GM12878 (cell line): ENCODE data around the gene DYNLT2. TPM values are rescaled to one million over a fixed set of nuclear protein-coding genes. Genes with fewer than 3 reads are reported as not detected.

ENCODE experiments used
- CBFB ChIP-seq: IDR thresholded peaks from 2 replicates; pipeline ENCODE4 v1.6.1; 2016; ENCODE audit warnings: antibody characterized with exemption, low read depth
- EP300 ChIP-seq, 2 experiments: fragments of 150-350 bp in 1 of 2; IDR thresholded peaks; 2 replicates each; pipeline ENCODE4 v1.6.1; 2011 to 2012; ENCODE audit warnings: low read depth in 2 of 2, low read length in 2 of 2, borderline replicate concordance in 1 of 2, improper control_type of control experiment in 1 of 2, inconsistent platforms in 1 of 2; ENCODE audit not compliant: control insufficient read depth in 1 of 2
- GABPA ChIP-seq: IDR thresholded peaks from 2 replicates; pipeline ENCODE4 v1.6.1; 2014; ENCODE audit warnings: antibody characterized with exemption, low read depth, mild to moderate bottlenecking, inconsistent platforms
- HCFC1 ChIP-seq: fragments of 150-350 bp; IDR thresholded peaks from 2 replicates; pipeline ENCODE4 v1.6.1; 2014; ENCODE audit warnings: low read length
- HDAC2 ChIP-seq: fragments of 200-600 bp; sonication (generic); IDR thresholded peaks from 2 replicates; pipeline ENCODE4 v1.6.1; 2017
- IKZF1 ChIP-seq: fragments of 450-650 bp; conservative IDR thresholded peaks from 2 replicates; pipeline ENCODE4 v1.6.1; 2017; ENCODE audit warnings: antibody characterized with exemption, mild to moderate bottlenecking
- KDM1A ChIP-seq: fragments of 200-600 bp; sonication (generic); IDR thresholded peaks from 2 replicates; pipeline ENCODE4 v1.6.1; 2016; ENCODE audit warnings: borderline replicate concordance
- LARP7 ChIP-seq: fragments of 450-650 bp; IDR thresholded peaks from 2 replicates; pipeline ENCODE4 v1.6.1; 2017; ENCODE audit warnings: mild to moderate bottlenecking
- MXI1 ChIP-seq: fragments of 150-350 bp; IDR thresholded peaks from 2 replicates; pipeline ENCODE4 v1.6.1; 2011; ENCODE audit warnings: low read depth, mild to moderate bottlenecking, inconsistent platforms, low read length, improper control_type of control experiment
- NRF1 ChIP-seq: conservative IDR thresholded peaks from 2 replicates; pipeline ENCODE4 v1.6.1; 2011; ENCODE audit warnings: mild to moderate bottlenecking, low read depth, low read length, improper control_type of control experiment
- PAX5 ChIP-seq: IDR thresholded peaks from 2 replicates; pipeline ENCODE4 v1.6.1; 2011; ENCODE audit warnings: low read depth, low read length, borderline replicate concordance
- PAX8 ChIP-seq: fragments of 450-650 bp; IDR thresholded peaks from 2 replicates; pipeline ENCODE4 v1.6.1; 2017; ENCODE audit warnings: mild to moderate bottlenecking, moderate library complexity
- SMARCA5 ChIP-seq: fragments of 450-650 bp; IDR thresholded peaks from 2 replicates; pipeline ENCODE4 v1.6.1; 2017; ENCODE audit warnings: mild to moderate bottlenecking
- TAF1 ChIP-seq: IDR thresholded peaks from 2 replicates; pipeline ENCODE4 v1.6.1; 2011; ENCODE audit warnings: mild to moderate bottlenecking, low read depth, low read length, borderline replicate concordance
- ZNF384 ChIP-seq: IDR thresholded peaks from 2 replicates; pipeline ENCODE4 v1.6.1; 2012; ENCODE audit warnings: low read depth, mild to moderate bottlenecking, low read length, improper control_type of control experiment, borderline replicate concordance
- ZSCAN29 ChIP-seq: fragments of 450-650 bp; IDR thresholded peaks from 2 replicates; pipeline ENCODE4 v1.6.1; 2017; ENCODE audit warnings: mild to moderate bottlenecking, moderate library complexity
- polyA plus RNA-seq, 11 experiments: library from polyadenylated mRNA; depleted of rRNA in 4 of 11; unstranded in 6 of 11; stranded (reverse) in 5 of 11; fragments of >200 nt; fragmentation: Nextera tagmentation in 4 of 11; fragmentation: Illumina TruSeq in 1 of 11; extraction: Ambion mirVana in 4 of 11; extraction: Trizol in 1 of 11; gene quantifications; 1 replicate in 1 of 11; 2 replicates in 10 of 11; pipeline versions ENCODE4 v1.2.1 to v1.2.3, GENCODE V29; 2011 to 2016; ENCODE audit warnings: inconsistent platforms in 2 of 11, missing spikeins in 2 of 11, low read depth in 1 of 11
- total RNA-seq, 4 experiments: library from RNA; depleted of rRNA in 3 of 4; stranded (reverse); fragments of >200 nt in 3 of 4; fragmentation: Illumina TruSeq in 1 of 4; extraction: Trizol in 1 of 4; gene quantifications; 2 replicates each; pipeline versions ENCODE4 v1.2.1 to v1.2.3, GENCODE V29; 2013 to 2021
- TF ChIP-seq, protein P1 (sequence below): IDR thresholded peaks from 2 replicates; pipeline ENCODE4 v1.6.1; 2011; ENCODE audit warnings: borderline replicate concordance, low read depth, mild to moderate bottlenecking, moderate library complexity, low read length; ENCODE audit not compliant: insufficient read depth, poor library complexity, severe bottlenecking
- TF ChIP-seq, protein P2 (sequence below): IDR thresholded peaks from 2 replicates; pipeline ENCODE4 v1.6.1; 2011; ENCODE audit warnings: low read depth, low read length, improper control_type of control experiment, borderline replicate concordance
- TF ChIP-seq, protein P3 (sequence below): fragments of 450-650 bp; IDR thresholded peaks from 2 replicates; pipeline ENCODE4 v1.6.1; 2016; ENCODE audit warnings: mild to moderate bottlenecking
- TF ChIP-seq, protein P4 (sequence below): fragments of 450-650 bp; IDR thresholded peaks from 2 replicates; pipeline ENCODE4 v1.6.1; 2017; ENCODE audit warnings: mild to moderate bottlenecking
- TF ChIP-seq, protein P5 (sequence below): fragments of 450-650 bp; IDR thresholded peaks from 2 replicates; pipeline ENCODE4 v1.6.1; 2017; ENCODE audit warnings: mild to moderate bottlenecking, moderate library complexity

DYNLT2 gene
- total and polyA plus RNA-seq, 10 of the 15 experiments (the other 5 are each of a cell fraction or from before 2014, with no cell fraction given) = 2.2 to 5.9 (median 5.4) TPM

DNA sequence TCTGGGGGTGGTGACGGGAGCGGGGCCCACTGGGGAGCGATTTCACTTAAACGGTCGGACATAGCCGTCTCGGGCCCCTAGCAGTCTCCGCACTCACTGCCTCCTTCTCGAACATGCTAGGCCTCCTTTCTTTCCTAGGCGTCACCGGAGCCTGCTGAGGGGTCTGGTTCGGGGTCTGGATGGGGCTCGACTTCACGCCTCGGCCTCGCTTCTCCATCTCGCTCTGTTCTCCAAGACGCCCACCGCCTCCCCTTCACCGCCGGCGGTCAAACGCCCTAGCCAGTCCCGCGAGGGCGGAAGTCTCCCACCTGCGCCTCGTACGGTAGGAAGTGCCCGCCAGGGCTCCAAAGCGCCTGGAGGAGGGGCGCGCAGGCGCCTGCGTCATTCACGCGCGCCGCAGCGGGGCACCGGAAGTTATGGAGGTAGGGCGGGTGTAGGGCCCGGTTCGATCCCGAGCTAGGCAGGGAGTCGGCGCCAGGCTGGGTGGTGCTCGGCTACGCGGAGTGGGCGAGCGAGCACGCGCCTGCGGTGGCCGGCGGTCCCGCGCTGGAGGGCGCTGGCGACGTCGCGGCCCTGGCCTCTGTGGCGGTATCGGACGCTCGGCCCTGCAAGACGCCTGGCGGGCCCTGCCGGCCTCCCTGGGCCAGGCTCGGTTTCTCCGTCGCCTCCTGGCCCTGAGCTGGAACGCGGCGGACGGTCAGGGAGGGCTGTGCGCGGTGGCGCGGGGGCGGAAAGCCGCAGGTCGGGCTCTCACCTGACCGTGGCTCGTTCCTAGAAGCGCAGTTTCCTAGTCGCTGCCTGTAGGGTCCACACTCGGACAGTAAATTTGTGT lies at the start of gene DYNLT2, which contains the start of gene ERMARD (continued):
- TF ChIP-seq, protein P1, sequence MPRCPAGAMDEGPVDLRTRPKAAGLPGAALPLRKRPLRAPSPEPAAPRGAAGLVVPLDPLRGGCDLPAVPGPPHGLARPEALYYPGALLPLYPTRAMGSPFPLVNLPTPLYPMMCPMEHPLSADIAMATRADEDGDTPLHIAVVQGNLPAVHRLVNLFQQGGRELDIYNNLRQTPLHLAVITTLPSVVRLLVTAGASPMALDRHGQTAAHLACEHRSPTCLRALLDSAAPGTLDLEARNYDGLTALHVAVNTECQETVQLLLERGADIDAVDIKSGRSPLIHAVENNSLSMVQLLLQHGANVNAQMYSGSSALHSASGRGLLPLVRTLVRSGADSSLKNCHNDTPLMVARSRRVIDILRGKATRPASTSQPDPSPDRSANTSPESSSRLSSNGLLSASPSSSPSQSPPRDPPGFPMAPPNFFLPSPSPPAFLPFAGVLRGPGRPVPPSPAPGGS = peak; percentile 48
- TF ChIP-seq NRF1 (no peak), HCFC1 (peak; percentile 84), PAX5 (peak; percentile 44; the same call in 1 of the 2 replicates), HDAC2 (no peak), LARP7 (peak; percentile 91), KDM1A (no peak), GABPA (peak; percentile 84), TAF1 (peak; percentile 91), PAX8 (no peak), ZNF384 (no peak), MXI1 (peak; percentile 75), EP300 (IDR thresholded peaks at IDR 0.05; ENCODE audit: borderline replicate concordance in 1 of 2, control insufficient read depth in 1 of 2, low read depth in 2 of 2, low read length in 2 of 2) (peak in 1 of 2 experiments; percentile 27; a peak in 1 of 4 replicates), SMARCA5 (peak; percentile 75), IKZF1 (peak; percentile 94), CBFB (peak; percentile 70; the same call in 1 of the 2 replicates), ZSCAN29 (no peak)
- TF ChIP-seq, protein P2, sequence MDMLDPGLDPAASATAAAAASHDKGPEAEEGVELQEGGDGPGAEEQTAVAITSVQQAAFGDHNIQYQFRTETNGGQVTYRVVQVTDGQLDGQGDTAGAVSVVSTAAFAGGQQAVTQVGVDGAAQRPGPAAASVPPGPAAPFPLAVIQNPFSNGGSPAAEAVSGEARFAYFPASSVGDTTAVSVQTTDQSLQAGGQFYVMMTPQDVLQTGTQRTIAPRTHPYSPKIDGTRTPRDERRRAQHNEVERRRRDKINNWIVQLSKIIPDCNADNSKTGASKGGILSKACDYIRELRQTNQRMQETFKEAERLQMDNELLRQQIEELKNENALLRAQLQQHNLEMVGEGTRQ = no peak
- TF ChIP-seq, protein P3, sequence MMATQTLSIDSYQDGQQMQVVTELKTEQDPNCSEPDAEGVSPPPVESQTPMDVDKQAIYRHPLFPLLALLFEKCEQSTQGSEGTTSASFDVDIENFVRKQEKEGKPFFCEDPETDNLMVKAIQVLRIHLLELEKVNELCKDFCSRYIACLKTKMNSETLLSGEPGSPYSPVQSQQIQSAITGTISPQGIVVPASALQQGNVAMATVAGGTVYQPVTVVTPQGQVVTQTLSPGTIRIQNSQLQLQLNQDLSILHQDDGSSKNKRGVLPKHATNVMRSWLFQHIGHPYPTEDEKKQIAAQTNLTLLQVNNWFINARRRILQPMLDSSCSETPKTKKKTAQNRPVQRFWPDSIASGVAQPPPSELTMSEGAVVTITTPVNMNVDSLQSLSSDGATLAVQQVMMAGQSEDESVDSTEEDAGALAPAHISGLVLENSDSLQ = no peak
- TF ChIP-seq, protein P4, sequence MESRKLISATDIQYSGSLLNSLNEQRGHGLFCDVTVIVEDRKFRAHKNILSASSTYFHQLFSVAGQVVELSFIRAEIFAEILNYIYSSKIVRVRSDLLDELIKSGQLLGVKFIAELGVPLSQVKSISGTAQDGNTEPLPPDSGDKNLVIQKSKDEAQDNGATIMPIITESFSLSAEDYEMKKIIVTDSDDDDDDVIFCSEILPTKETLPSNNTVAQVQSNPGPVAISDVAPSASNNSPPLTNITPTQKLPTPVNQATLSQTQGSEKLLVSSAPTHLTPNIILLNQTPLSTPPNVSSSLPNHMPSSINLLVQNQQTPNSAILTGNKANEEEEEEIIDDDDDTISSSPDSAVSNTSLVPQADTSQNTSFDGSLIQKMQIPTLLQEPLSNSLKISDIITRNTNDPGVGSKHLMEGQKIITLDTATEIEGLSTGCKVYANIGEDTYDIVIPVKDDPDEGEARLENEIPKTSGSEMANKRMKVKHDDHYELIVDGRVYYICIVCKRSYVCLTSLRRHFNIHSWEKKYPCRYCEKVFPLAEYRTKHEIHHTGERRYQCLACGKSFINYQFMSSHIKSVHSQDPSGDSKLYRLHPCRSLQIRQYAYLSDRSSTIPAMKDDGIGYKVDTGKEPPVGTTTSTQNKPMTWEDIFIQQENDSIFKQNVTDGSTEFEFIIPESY = no peak
- TF ChIP-seq, protein P5, sequence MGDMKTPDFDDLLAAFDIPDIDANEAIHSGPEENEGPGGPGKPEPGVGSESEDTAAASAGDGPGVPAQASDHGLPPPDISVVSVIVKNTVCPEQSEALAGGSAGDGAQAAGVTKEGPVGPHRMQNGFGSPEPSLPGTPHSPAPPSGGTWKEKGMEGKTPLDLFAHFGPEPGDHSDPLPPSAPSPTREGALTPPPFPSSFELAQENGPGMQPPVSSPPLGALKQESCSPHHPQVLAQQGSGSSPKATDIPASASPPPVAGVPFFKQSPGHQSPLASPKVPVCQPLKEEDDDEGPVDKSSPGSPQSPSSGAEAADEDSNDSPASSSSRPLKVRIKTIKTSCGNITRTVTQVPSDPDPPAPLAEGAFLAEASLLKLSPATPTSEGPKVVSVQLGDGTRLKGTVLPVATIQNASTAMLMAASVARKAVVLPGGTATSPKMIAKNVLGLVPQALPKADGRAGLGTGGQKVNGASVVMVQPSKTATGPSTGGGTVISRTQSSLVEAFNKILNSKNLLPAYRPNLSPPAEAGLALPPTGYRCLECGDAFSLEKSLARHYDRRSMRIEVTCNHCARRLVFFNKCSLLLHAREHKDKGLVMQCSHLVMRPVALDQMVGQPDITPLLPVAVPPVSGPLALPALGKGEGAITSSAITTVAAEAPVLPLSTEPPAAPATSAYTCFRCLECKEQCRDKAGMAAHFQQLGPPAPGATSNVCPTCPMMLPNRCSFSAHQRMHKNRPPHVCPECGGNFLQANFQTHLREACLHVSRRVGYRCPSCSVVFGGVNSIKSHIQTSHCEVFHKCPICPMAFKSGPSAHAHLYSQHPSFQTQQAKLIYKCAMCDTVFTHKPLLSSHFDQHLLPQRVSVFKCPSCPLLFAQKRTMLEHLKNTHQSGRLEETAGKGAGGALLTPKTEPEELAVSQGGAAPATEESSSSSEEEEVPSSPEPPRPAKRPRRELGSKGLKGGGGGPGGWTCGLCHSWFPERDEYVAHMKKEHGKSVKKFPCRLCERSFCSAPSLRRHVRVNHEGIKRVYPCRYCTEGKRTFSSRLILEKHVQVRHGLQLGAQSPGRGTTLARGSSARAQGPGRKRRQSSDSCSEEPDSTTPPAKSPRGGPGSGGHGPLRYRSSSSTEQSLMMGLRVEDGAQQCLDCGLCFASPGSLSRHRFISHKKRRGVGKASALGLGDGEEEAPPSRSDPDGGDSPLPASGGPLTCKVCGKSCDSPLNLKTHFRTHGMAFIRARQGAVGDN = peak; percentile 64; the same call in 1 of the 2 replicates
